Neural cell (in vitro differentiated cells): ENCODE measurements around the gene PSMD3. TPM values are rescaled to one million over a fixed set of nuclear protein-coding genes. Genes with fewer than 3 reads are reported as not detected.

Experiments used
- H2AFZ ChIP-seq: fragments of 200-600, 300-800 bp; sonication (generic), shearing (Covaris generic); 2 replicates; pipeline ENCODE4 v1.6.0; 2014; ENCODE audit warnings: low read depth, mild to moderate bottlenecking, antibody characterized with exemption, low read length, moderate library complexity
- H3F3A ChIP-seq: fragments of 200-600 bp; shearing (Covaris generic); 2 replicates; pipeline ENCODE4 v1.6.1; 2016; ENCODE audit warnings: mild to moderate bottlenecking, moderate library complexity, mixed read lengths, antibody characterized with exemption, low read length; ENCODE audit not compliant: insufficient read depth, poor library complexity, severe bottlenecking
- H3K27ac ChIP-seq: fragments of 200-600, 300-800 bp; sonication (generic), shearing (Covaris generic); 2 replicates; pipeline ENCODE4 v1.5.1; 2014; ENCODE audit warnings: mild to moderate bottlenecking, low read length, moderate library complexity
- H3K27me3 ChIP-seq: fragments of 300-800, 200-600 bp; sonication (generic), shearing (Covaris generic); 2 replicates; pipeline ENCODE4 v1.6.0; 2014; ENCODE audit warnings: mild to moderate bottlenecking, low read depth, low read length, moderate library complexity; ENCODE audit not compliant: insufficient read depth
- H3K36me3 ChIP-seq: fragments of 300-800, 200-600 bp; sonication (generic), shearing (Covaris generic); 2 replicates; pipeline ENCODE4 v1.5.1; 2014; ENCODE audit warnings: mild to moderate bottlenecking, antibody characterized with exemption, low read length, moderate library complexity; ENCODE audit not compliant: insufficient read depth
- H3K4me2 ChIP-seq: fragments of 300-800, 200-600 bp; sonication (generic), shearing (Covaris generic); 2 replicates; pipeline ENCODE4 v1.6.0; 2014; ENCODE audit warnings: mild to moderate bottlenecking, low read length
- H3K4me3 ChIP-seq: fragments of 300-800, 200-600 bp; sonication (generic), shearing (Covaris generic); 2 replicates; pipeline ENCODE4 v1.5.1; 2014; ENCODE audit warnings: mild to moderate bottlenecking, low read length, moderate library complexity
- H3K79me2 ChIP-seq: fragments of 200-600 bp; shearing (Covaris generic); replicated peaks from 2 replicates; pipeline ENCODE4 v1.6.0; 2014; ENCODE audit warnings: mild to moderate bottlenecking, low read length, moderate library complexity; ENCODE audit not compliant: insufficient read depth
- H3K9ac ChIP-seq: fragments of 300-800, 200-600 bp; sonication (generic), shearing (Covaris generic); 2 replicates; pipeline ENCODE4 v1.6.1; 2016; ENCODE audit warnings: mild to moderate bottlenecking, low read length, mixed read lengths
- H3K9me2 ChIP-seq: fragments of 200-600 bp; shearing (Covaris generic); 2 replicates; pipeline ENCODE4 v1.6.1; 2016; ENCODE audit warnings: mild to moderate bottlenecking, low read length, mixed read lengths; ENCODE audit not compliant: insufficient read depth
- H3K9me3 ChIP-seq: fragments of 200-600, 300-800 bp; sonication (generic), shearing (Covaris generic); 2 replicates; pipeline ENCODE4 v1.6.1; 2016; ENCODE audit warnings: mild to moderate bottlenecking, mixed run types, low read length, moderate library complexity, mixed read lengths
- H4K20me1 ChIP-seq: fragments of 200-600 bp; shearing (Covaris generic); 2 replicates; pipeline ENCODE4 v1.6.1; 2016; ENCODE audit warnings: mild to moderate bottlenecking, mixed run types; ENCODE audit not compliant: insufficient read depth
- EP300 ChIP-seq: fragments of 450-650 bp; conservative IDR thresholded peaks from 2 replicates; pipeline ENCODE4 v1.6.1; 2014; ENCODE audit warnings: antibody characterized with exemption, mild to moderate bottlenecking, moderate library complexity; ENCODE audit not compliant: poor library complexity, severe bottlenecking
- EZH2 ChIP-seq: fragments of 200-600, 300-800 bp; shearing (Covaris generic), sonication (generic); IDR thresholded peaks from 2 replicates; pipeline ENCODE4 v1.6.1; 2014; ENCODE audit warnings: antibody characterized with exemption, low read length, borderline replicate concordance, mild to moderate bottlenecking; ENCODE audit not compliant: insufficient read depth, poor library complexity, severe bottlenecking
- MXI1 ChIP-seq: fragments of 450-650 bp; conservative IDR thresholded peaks from 2 replicates; pipeline ENCODE4 v1.6.1; 2014; ENCODE audit warnings: antibody characterized with exemption, mild to moderate bottlenecking; ENCODE audit not compliant: poor library complexity, severe bottlenecking
- POLR2AphosphoS5 ChIP-seq: IDR thresholded peaks from 2 replicates; pipeline ENCODE4 v1.6.1; 2012
- RAD21 ChIP-seq: fragments of 450-650 bp; conservative IDR thresholded peaks from 2 replicates; pipeline ENCODE4 v1.6.1; 2014; ENCODE audit warnings: antibody characterized with exemption, mild to moderate bottlenecking, moderate library complexity
- SMC3 ChIP-seq: fragments of 450-650 bp; conservative IDR thresholded peaks from 2 replicates; pipeline ENCODE4 v1.6.1; 2014; ENCODE audit warnings: antibody characterized with exemption, mild to moderate bottlenecking, moderate library complexity; ENCODE audit not compliant: poor library complexity
- TAF1 ChIP-seq: IDR thresholded peaks from 2 replicates; pipeline ENCODE4 v1.6.1; 2012; ENCODE audit warnings: low read depth
- polyA plus RNA-seq: library from polyadenylated mRNA; depleted of rRNA; stranded (reverse); fragments of >200 nt; gene quantifications from 2 replicates; pipeline ENCODE4 v1.2.3, GENCODE V29; 2014
- TF ChIP-seq, protein P1 (sequence below): IDR thresholded peaks from 2 replicates; pipeline ENCODE4 v1.6.1; 2012; ENCODE audit warnings: borderline replicate concordance
- TF ChIP-seq, protein P2 (sequence below): fragments of 450-650 bp; IDR thresholded peaks from 2 replicates; pipeline ENCODE4 v1.5.1; 2014; ENCODE audit warnings: antibody characterized with exemption, mild to moderate bottlenecking, moderate library complexity; ENCODE audit not compliant: poor library complexity, severe bottlenecking

The PSMD3 gene
- polyA plus RNA-seq, 1 donor from 2014 or later: 117 TPM

DNA sequence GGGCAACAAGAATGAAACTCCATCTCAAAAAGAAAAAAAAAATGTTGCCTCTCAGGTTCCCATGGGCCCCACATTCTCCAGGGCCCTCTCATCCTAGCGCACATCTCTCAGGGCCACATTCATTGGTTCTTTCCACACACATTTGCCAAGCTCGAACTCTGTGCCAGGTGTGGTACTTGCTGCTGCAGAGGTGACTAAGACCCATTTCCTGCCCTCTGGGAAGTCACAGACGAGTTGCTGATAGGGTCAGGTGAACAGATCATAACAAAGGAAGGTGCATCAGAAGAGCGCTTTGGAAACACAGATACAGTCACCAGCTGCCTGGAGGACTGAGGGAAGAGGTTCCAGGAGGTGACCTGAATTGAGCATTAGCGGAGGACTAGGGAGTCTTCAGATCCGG lies 16.8 kb upstream of the PSMD3 start:
- no peaks in the 10 kb centered on the region for H3K79me2 ChIP-seq
- no peaks in the 10 kb centered on the region for H3K9me2 ChIP-seq
- H3K4me3 ChIP-seq: no peak overlapping the region
- H2AFZ ChIP-seq: no peak overlapping the region
- H3K4me2 ChIP-seq: no peak overlapping the region
- no peaks in the 10 kb centered on the region for H4K20me1 ChIP-seq
- no peaks in the 10 kb centered on the region for H3K27me3 ChIP-seq
- H3K9ac ChIP-seq: no peak overlapping the region
- no peak overlapping the region for H3K27ac ChIP-seq
- H3K9me3 ChIP-seq: no peaks in the 10 kb centered on the region
- no peaks in the 10 kb centered on the region for H3K36me3 ChIP-seq
- TF ChIP-seq EZH2 (no peak), TAF1 (no peak), RAD21 (no peak), SMC3 (no peak), POLR2AphosphoS5 (no peak), MXI1 (no peak), EP300 (no peak)
- TF ChIP-seq, protein P1, sequence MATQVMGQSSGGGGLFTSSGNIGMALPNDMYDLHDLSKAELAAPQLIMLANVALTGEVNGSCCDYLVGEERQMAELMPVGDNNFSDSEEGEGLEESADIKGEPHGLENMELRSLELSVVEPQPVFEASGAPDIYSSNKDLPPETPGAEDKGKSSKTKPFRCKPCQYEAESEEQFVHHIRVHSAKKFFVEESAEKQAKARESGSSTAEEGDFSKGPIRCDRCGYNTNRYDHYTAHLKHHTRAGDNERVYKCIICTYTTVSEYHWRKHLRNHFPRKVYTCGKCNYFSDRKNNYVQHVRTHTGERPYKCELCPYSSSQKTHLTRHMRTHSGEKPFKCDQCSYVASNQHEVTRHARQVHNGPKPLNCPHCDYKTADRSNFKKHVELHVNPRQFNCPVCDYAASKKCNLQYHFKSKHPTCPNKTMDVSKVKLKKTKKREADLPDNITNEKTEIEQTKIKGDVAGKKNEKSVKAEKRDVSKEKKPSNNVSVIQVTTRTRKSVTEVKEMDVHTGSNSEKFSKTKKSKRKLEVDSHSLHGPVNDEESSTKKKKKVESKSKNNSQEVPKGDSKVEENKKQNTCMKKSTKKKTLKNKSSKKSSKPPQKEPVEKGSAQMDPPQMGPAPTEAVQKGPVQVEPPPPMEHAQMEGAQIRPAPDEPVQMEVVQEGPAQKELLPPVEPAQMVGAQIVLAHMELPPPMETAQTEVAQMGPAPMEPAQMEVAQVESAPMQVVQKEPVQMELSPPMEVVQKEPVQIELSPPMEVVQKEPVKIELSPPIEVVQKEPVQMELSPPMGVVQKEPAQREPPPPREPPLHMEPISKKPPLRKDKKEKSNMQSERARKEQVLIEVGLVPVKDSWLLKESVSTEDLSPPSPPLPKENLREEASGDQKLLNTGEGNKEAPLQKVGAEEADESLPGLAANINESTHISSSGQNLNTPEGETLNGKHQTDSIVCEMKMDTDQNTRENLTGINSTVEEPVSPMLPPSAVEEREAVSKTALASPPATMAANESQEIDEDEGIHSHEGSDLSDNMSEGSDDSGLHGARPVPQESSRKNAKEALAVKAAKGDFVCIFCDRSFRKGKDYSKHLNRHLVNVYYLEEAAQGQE: no peak
- TF ChIP-seq, protein P2, sequence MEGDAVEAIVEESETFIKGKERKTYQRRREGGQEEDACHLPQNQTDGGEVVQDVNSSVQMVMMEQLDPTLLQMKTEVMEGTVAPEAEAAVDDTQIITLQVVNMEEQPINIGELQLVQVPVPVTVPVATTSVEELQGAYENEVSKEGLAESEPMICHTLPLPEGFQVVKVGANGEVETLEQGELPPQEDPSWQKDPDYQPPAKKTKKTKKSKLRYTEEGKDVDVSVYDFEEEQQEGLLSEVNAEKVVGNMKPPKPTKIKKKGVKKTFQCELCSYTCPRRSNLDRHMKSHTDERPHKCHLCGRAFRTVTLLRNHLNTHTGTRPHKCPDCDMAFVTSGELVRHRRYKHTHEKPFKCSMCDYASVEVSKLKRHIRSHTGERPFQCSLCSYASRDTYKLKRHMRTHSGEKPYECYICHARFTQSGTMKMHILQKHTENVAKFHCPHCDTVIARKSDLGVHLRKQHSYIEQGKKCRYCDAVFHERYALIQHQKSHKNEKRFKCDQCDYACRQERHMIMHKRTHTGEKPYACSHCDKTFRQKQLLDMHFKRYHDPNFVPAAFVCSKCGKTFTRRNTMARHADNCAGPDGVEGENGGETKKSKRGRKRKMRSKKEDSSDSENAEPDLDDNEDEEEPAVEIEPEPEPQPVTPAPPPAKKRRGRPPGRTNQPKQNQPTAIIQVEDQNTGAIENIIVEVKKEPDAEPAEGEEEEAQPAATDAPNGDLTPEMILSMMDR: no peak
- no peaks in the 10 kb centered on the region for H3F3A ChIP-seq

DNA sequence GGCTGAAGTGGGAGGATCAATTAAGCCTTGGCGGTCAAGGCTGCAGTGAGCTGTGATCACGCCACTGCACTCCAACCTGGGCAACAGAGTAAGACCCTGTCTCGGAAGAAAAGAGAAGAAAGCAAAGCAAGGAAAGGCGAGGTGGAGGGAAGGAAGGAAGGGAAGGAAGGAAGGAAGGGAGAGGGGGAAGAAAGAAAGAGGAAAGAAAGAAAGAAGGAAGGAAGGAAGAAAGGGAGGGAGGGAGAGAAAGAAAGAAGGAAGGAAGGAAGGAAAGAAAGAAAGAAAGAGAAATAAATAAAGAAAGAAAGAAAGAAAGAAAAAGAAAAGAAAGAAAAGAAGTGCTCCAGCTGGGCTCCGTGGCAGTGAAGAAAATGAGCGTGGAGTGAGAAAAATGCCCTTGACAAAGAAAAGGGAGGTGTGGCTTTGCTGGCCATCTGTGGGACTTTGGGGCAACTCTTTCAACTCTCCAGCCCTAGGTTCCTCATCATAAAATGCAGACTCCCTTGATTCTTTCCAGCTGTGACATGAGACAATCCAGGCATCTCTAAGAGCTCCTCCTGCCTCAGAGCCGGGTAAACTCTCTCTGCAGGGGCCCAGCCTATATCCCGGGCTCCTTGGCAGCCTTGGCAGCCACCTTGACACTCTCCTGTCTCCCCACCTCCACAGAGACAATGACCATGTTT lies 15.4 kb upstream of the PSMD3 start:
- Histone ChIP-seq H3K4me2 (no peak overlapping the region), H3K36me3 (no peaks in the 10 kb centered on the region), H3K9me3 (no peaks in the 10 kb centered on the region), H4K20me1 (no peaks in the 10 kb centered on the region), H3F3A (no peaks in the 10 kb centered on the region), H3K4me3 (no peak overlapping the region), H3K9me2 (no peaks in the 10 kb centered on the region), H3K79me2 (no peaks in the 10 kb centered on the region), H3K9ac (no peak overlapping the region), H3K27ac (no peak overlapping the region), H3K27me3 (no peaks in the 10 kb centered on the region), H2AFZ (no peak overlapping the region)
- TF ChIP-seq TAF1: no peak
- TF ChIP-seq EP300: no peak
- TF ChIP-seq, protein P1: no peak
- TF ChIP-seq EZH2: no peak
- TF ChIP-seq MXI1: no peak
- no peak for TF ChIP-seq POLR2AphosphoS5
- TF ChIP-seq RAD21: no peak
- no peak for TF ChIP-seq SMC3
- TF ChIP-seq, protein P2: no peak
